Epithelial cell of prostate (primary cell): ENCODE results near the gene MCCD1.
A peak's percentile ranks its signal among the peaks of the same experiment; 100 is the strongest.
"Not testable (repeated sequence)": the region's sequence is repeated elsewhere in the genome, so short reads cannot be mapped to it uniquely, and the experiment has no call there.

Experiments used
- DNase-seq: peaks from one replicate; pipeline ENCODE4 v3.0.0-alpha.2; 2011; ENCODE audit warnings: low read depth, low spot score
- H3K27ac ChIP-seq: fragments of 450-650 bp; 2 replicates; pipeline ENCODE4 v1.5.1; 2017; ENCODE audit warnings: mild to moderate bottlenecking

The MCCD1 gene

GRCh38 chr6:31528821-31529328, at the start of gene MCCD1:
MCCD1 (plus strand) TSS chr6:31528962; CDS start chr6:31529015, 53 bp downstream.
- DNase-seq: no peak
- H3K27ac ChIP-seq: no peak within 1 kb of the TSS

GRCh38 chr6:31479151-31479932, 49.4 kb upstream of the MCCD1 start:
- no peak for DNase-seq
- H3K27ac ChIP-seq: no peak overlapping the region

GRCh38 chr6:31479933-31480535, 48.7 kb upstream of the MCCD1 start:
- no peak for DNase-seq
- H3K27ac ChIP-seq: no peak overlapping the region

- DNase-seq: no peak
- no peak overlapping the region for H3K27ac ChIP-seq
Measured at GRCh38 chr6:31480574-31480973, 48.2 kb upstream of the MCCD1 start.

- DNase-seq: no peak
- H3K27ac ChIP-seq: no peak overlapping the region
Measured at GRCh38 chr6:31483392-31483791, 45.4 kb upstream of the MCCD1 start.

DNA sequence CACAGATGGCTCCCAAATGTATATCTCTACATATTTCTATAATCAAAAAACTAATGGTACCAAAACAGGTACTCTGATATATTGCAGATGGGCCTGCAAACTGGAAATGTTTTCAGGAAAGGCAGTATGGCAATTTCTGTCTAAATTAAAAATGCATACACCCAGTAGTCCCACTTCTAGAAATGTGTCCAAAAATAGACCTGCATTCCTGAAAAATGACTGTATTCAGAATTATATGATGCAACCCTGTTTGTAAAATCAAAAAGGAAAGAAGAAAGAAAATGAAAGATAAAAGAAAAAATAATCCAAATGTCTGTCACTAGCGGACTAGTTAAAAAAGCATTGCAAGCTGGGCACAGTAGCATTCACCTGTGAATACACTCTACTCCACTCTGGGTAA, 43.7 kb upstream of the MCCD1 start:
- no peak for DNase-seq
- H3K27ac ChIP-seq: no peak overlapping the region

DNA sequence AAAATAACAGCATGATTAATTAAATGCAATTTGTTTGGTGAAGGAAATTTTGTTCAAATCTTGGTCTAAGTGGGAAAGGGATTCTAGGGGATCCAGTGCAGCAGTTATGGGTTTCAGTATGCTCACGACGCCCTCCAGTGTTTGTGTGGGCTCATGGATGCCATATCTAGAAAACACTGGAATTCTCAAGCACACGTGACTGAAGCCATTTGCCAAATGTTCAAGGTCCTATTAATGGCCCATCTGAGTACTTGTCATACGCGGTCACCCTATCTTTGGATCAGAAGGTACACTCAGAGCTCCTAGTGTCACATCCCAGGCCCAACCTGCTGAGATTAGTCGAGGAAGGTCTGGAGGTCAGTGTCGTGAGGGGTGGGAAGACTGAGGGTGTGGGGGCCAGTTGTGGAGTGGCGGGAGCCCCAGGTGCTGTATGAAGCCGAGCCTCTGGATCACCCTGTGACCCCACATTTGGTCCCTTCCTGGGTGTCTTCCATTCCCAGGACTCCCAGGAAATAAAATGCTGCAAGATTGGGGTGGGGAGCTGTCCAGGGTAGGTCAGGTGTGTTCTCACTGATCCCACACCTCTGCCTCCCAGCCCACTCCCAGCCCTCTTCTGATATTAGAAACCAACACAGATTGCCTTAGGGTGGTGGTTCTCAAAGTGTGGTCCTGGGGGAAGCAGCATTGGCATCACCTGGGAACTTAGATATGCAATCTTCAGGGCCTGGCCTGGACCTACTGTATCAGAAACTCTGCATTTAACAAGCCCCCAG, 42.5 kb upstream of the MCCD1 start:
- DNase-seq, H3K27ac ChIP-seq: not testable (repeated sequence)

DNA sequence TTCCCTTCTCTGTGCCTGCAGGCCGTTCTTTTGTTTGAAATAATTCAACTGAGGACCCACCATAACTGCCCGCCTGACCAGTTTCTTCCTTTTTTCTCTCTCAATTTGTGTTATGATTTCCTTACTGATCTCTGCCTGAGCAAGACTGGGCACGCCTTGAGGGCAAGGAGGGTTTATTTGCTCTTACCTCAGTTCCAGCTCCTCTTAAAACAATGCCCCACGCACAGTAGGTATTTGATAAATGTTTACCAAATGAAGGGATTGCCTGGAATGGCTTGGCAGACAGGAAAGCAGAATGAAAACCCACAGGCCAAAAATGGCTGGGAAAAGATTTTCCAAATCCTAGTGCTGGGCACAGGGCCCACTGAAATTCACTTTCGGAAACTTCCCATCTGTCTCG, 41.1 kb upstream of the MCCD1 start:
- H3K27ac ChIP-seq, DNase-seq: not testable (repeated sequence)

DNA sequence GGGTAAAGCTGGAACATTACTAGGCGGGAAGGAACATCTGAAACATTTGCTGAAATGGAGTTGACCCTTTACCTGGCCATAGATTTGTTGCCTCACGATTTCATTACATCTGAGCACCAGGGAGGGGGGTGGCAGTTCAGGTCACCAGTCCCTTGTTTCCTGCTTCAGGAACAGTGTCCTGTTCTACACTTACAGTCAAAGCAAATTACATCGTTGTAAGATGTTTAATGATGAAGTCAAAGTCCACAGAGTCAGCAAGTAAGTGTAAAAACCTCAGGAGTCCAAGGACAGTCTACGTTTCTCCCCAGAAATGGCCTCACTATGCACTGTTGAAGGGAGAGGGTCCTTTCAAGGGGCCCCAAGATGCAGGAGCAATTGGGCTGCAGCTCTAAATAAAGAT, 39.7 kb upstream of the MCCD1 start:
- no peak overlapping the region for H3K27ac ChIP-seq
- DNase-seq: no peak

GRCh38 chr6:31490115-31490873, 38.5 kb upstream of the MCCD1 start:
- DNase-seq: no peak
- H3K27ac ChIP-seq: no peak overlapping the region

DNA sequence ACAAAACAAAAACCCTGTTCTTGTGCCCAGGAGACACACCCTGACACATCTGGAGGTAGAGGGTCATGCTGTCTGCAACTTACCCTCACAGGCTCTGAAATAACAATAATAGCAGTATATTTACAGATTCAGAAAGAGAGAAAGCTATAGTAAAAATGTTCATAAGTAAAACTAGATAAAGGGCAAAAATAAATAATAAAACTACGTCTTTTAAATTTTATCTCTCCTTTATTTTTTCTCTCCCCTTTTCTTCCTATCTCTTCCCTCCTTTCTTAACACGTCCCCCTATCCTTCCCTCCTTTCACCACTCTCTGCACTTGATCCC, 35.2 kb upstream of the MCCD1 start:
- not testable (repeated sequence) for H3K27ac ChIP-seq, DNase-seq

DNA sequence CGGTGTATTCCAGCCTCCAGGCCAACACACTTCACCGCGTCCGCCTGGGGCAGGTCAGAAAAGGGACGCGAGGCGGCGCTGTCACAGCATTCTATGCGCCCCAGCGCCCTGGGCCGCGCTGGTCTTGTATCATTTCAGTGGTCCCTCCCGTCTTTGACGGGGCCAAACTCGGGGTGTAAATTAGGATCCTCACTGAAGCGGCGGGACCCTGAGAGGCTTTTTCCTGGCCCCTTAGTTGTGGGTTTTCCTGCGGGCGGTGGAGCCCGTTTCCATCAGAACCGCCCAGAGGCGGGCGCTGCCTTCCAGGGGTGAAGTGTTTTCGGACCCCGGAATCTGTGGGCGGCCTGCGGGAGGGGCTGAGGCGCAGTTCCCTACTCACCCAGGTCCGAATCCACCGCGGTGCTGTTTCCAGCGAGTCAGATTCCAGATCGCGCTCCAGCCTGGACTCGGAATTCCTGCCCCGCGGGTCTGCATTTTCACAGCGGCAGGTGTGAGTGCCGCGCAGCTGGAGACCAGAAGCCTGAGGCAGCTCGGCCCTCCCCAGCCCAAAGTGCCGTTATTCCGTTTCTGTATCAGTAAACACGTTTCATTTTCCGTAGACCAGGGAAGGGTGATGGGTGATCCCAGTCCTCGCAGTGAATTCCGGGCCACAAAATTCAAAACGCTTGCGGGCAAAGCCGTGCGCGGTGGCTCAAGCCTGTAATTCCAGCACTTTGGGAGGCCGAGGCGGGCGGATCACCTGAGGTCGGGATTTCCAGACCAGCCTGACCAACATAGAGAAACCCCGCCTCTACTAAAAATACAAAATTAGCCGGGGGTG, 34.7 kb upstream of the MCCD1 start:
- peak overlapping the region; percentile 48 for H3K27ac ChIP-seq
- DNase-seq: no peak

GRCh38 chr6:31495580-31495979, 33.2 kb upstream of the MCCD1 start:
- no peak for DNase-seq
- peak overlapping the region; percentile 48 for H3K27ac ChIP-seq

GRCh38 chr6:31496826-31497225, 31.9 kb upstream of the MCCD1 start:
- not testable (repeated sequence) for H3K27ac ChIP-seq, DNase-seq

GRCh38 chr6:31497531-31498476, 31.0 kb upstream of the MCCD1 start, which contains the start of gene MICB:
MICB (plus strand) TSS chr6:31498145; CDS start chr6:31498194, 49 bp downstream.
- DNase-seq: no peak
- H3K27ac ChIP-seq: peak within 1 kb of the TSS; percentile 31

GRCh38 chr6:31498748-31499147, 30.0 kb upstream of the MCCD1 start:
- DNase-seq: no peak
- no peak overlapping the region for H3K27ac ChIP-seq

DNA sequence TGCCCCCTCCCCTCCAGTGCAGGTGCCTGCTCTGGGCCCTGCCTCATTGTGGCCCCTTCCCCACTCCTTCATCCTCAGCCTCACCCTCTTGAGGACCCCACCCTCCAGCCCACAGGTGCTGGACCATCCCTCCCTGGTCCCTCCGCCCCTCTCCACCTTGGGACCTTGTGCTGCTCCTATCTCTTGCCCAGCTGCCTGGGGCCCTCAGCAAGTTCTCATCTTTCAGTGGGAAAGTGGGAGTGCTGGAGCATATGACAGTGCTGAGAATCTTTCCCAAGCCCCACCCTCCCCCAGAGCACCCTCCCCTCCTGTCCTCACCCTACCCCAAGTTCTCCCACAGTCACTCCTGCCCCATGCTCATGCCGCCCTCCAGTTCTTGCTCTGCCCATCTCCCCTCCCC, 29.1 kb upstream of the MCCD1 start:
- DNase-seq, H3K27ac ChIP-seq: not testable (repeated sequence)

- no peak overlapping the region for H3K27ac ChIP-seq
- no peak for DNase-seq
Measured at GRCh38 chr6:31502586-31502985, 26.2 kb upstream of the MCCD1 start.
